Measurements from ENCODE around the gene SOCS4. TPM values are rescaled to one million over a fixed set of nuclear protein-coding genes. Genes with fewer than 3 reads are reported as not detected.
"Not testable (repeated sequence)": the region's sequence is repeated elsewhere in the genome, so short reads cannot be mapped to it uniquely, and the experiment has no call there.

SOCS4 gene
- total RNA-seq, 1 donor from 2014 or later, result 18.1 TPM

DNA sequence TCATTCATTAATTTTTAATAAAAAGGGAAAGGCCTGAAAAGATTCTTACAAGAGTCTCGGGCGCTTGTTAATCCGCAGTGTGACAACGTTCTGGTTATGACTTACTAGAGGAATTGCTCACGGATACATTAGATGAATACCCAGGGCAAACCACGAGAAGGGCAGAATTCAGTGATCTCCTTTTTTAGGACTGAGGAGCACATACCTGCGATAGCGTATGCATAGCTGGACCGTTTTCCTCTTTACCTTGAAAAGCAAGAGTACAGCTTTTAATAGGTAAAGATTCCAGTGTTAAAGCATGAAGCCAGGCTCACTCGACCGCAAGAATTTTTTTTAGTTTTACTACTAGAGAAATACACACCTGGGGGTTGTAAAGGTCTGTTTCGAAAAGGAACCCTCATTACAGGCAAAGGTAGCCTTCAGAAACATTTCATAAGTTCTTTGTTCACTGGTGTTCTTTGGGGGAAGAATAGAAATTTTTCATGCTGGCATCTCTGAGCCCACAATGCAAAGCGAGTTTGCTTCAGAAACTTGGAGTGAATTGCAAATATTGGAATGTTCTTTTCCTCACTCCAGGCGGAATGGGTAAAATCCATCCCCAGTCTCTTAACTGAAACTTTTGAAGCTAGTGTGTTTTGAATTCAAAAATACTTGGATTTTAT lies 25.4 kb downstream of the SOCS4 start:
- no peak for DNase-seq (ENCODE audit: low read depth, low spot score)

DNA sequence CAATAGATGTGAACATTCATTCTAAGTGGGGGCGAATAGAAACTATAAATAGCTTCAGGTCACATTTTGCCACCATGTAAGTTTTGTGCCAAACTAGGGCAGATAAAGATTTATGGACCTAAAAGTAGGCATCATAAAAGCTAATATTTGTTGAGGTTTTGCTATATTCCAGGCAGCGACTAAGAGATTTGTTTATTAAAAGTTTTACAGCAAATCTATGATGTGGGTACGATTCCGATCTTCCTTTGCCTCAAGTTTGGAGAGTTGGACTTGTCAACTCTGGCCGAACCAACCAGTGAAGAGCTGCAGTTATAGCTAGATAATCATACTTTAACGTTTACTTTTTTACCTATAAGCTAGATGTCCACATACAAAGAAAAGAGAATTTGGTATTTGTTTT lies 26.0 kb downstream of the SOCS4 start:
- no peak for DNase-seq (ENCODE audit: low read depth, low spot score)

DNA sequence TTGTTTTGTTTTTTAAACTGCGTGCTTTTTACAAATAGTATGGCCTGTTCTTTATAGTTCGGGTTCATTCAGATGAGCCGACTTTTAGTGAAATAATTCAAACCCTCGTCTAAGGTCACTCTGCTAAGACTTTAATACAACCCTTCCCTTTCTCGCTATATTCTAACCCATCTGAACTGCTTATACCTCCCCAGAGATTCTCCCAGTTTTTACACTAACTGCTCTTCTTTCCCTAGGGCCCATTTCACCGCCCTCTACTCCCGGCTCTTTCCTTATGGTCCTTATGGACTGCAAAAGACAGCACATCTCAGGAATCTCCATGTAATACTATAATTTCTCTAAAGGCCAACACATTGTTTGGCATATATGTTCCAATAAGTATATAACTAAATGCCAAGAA lies 26.5 kb downstream of the SOCS4 start:
- no peak for DNase-seq (ENCODE audit: low read depth, low spot score)

DNA sequence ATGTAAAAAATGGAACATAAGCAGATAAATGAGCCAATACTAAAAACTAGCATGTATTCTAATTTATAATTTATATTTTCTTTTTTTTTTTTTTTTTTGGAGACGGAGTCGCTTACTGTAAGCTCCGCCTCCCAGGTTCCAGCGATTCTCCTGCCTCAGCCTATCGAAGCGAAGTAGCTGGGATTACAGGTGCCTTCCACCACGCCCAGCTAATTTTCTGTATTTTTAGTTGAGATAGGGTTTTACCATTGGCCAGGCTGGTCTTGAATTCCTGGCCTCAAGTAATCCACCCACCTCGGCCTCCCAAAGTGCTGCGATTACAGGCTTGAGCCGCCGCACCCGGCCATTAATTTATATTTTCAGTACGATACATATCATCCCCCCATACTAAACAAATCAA lies 27.1 kb downstream of the SOCS4 start:
- no peak for DNase-seq (ENCODE audit: low read depth, low spot score)

DNA sequence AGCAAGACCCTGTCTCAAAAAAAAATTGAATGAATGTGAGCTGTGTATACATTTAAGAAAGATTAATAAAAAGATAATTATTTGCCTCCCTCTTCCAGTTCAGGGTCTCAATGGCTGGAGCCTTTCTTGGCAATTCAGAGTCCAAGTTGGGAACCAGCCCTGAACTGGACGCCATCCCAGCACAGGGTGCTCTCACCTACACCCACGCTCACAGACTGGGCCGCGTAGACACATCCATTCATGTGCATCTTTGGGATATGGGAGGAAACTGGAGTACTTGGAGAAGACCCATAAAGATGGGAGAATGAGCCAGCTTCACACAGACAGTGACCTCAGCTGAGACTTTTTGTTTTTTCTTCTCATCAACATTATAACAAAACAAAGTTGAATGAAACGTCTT lies 30.9 kb downstream of the SOCS4 start:
- DNase-seq (ENCODE audit: low read depth, low spot score), result no peak

GRCh38 chr14:55059333-55059732 lies 32.3 kb downstream of the SOCS4 start:
- DNase-seq (ENCODE audit: low read depth, low spot score), result no peak

- DNase-seq (ENCODE audit: low read depth, low spot score), result no peak
These were observed 35.7 kb downstream of the SOCS4 start for GRCh38 chr14:55062517-55063351.

DNA sequence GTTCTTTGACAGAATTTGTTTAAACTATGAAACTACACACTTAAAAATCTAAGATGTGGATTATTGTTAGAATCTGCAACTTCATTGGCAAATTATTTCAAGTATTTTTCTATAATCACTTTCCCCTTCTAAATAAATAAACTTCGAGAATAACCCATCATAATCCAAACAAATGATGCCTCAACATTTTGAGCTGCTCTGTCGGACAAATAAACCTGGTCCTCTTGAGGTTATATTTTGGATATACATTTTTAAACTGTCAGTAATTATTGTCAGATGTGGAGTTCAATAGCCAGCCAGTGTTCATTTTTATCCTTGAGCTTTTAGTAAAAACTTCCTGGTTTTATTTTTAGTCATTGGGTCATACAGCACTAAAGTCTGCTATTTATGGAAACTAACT lies 37.9 kb downstream of the SOCS4 start:
- DNase-seq (ENCODE audit: low read depth, low spot score), result not testable (repeated sequence)

GRCh38 chr14:55065411-55065810 lies 38.4 kb downstream of the SOCS4 start:
- DNase-seq (ENCODE audit: low read depth, low spot score), result no peak

DNA sequence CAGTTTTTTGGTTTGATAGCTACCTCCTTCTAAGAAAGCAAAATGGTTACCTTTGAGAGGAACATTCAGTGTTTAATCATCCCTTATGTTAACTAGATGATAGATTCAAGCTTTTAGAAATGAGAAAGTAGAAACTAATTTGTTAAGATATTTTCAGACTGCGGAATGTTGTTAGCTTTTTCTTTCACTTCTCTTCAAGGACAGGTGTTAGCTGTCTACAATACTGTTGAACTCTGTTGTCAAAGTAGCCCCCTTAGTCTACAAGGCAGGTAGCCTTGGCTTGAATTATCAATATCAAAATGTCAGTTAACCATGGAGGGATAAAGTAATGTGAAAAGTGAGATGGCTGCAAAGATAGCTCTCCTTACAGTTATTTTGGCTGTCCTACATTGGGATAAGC lies 39.2 kb downstream of the SOCS4 start:
- no peak for DNase-seq (ENCODE audit: low read depth, low spot score)

GRCh38 chr14:55070981-55071411 lies 44.0 kb downstream of the SOCS4 start:
- no peak for DNase-seq (ENCODE audit: low read depth, low spot score)

DNA sequence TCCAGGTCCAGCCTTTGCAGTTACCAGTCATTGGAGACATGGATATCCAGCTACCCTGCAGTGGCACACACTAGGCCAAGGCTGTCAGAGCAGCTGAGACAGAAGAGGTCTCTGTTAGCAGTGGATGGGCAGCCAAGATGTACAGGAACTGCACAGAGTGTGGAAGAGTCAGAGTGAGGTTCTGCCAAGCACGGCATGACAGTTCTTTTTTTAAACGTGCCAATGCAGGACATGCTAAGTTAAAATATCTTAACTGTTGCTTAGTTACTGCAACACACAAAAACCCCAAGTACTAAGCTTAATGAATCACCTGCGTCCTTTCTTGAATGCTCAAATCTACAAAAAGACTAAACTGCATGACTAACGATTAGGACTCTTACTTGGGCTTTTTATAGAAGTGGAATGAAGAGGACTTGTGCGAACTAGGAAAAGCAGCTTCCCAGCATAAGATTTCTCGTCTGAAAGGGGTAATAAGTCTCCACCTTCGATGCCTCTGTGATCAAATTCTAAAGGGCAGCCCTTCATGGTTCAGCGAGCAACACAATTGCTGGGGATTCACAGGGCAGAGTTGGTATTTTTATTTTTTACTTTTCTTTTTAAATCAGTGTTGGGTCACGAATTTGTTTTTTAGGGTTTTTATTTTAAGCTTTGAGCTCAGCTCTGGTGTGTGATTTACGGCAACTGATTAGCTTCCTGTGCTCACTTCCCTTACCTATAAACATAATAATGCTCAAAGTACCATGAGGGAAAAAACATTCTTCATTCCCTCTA lies 45.0 kb downstream of the SOCS4 start:
- peak; percentile 33 for DNase-seq (ENCODE audit: low read depth, low spot score)

GRCh38 chr14:55073856-55074255 lies 46.8 kb downstream of the SOCS4 start:
- no peak for DNase-seq (ENCODE audit: low read depth, low spot score)

DNA sequence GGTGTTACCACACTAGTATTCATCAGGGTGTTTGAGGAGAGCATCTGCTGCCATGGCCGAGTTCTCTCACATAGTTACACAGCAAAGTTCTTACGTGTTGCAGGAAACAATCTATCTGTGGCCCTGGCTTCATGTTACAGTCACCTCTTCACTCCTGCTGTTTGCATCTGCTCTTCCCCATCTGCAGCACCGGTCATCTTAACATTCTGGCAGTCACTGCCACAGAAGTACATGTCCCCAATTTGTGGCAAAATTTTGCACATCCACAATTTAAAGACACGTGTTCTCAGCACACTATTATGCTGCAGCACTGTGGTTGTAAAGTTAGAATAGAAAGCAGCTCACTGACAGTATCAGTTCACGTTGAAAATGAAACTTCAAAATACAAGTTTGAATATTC lies 47.6 kb downstream of the SOCS4 start:
- no peak for DNase-seq (ENCODE audit: low read depth, low spot score)

GRCh38 chr14:55075628-55076175 lies 48.7 kb downstream of the SOCS4 start:
- no peak for DNase-seq (ENCODE audit: low read depth, low spot score)

DNA sequence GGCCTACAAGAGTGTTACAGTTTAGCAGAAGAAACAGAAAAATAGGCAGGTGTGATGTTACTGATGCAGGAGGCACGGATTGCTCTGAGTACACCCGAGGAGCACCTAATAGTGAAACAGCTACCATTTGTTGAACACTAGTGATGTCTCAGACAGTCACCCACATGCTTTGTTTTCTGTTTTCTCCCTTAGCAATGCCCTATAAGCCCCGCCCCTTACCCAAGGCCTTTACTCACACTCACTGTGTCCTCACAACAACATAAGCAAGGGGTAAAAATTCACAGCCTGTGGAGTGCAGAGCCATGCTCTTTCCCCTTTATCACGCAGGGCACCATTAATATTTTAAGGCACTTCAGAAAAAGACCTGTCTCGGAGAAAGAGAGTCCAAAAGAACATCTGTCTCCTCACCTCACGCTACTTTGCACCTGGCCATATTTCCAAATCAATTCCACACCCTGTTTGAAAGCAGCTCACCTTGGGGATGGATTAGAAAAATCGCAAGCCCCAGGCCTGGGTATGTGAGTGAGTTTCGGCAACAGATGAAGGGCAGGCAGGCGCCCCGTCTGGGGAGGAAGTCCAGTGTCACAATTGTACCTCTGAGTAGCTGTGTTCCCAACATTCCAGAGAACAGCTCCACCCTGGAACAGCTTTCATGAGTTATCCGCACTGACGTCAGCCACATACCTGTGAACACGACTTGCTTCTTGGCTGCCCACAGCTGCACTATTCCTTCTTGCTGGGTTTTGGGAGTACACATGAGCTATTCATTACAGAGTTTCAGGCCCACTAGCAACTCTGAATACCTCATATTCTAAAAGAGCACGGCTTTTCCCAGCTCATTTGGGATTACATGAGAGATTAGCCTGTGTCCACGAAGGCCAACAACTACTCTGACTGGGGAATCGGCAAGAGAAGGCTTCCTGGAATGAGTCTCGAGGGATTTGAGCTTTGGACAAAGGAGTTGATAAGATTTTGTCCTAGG lies 50.4 kb downstream of the SOCS4 start:
- DNase-seq (ENCODE audit: low read depth, low spot score), result no peak

DNA sequence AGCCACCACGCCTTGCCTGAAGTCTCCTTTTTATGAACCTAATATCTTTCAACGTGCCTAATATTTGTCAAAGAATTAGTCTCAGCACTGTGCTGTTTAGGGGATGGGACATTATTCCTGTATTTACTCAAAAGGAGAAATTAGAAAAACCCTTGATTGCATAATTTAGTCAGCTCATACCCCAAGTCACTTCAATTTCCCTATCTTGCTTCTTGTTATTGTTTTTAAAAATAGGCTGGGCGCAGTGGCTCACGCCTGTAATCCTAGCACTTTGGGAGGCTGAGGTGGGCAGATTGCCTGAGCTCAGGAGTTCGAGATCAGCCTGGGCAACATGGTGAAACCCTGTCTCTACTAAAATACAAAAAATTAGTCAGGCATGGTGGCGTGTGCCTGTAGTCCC lies 52.9 kb downstream of the SOCS4 start:
- DNase-seq (ENCODE audit: low read depth, low spot score), result not testable (repeated sequence)

DNA sequence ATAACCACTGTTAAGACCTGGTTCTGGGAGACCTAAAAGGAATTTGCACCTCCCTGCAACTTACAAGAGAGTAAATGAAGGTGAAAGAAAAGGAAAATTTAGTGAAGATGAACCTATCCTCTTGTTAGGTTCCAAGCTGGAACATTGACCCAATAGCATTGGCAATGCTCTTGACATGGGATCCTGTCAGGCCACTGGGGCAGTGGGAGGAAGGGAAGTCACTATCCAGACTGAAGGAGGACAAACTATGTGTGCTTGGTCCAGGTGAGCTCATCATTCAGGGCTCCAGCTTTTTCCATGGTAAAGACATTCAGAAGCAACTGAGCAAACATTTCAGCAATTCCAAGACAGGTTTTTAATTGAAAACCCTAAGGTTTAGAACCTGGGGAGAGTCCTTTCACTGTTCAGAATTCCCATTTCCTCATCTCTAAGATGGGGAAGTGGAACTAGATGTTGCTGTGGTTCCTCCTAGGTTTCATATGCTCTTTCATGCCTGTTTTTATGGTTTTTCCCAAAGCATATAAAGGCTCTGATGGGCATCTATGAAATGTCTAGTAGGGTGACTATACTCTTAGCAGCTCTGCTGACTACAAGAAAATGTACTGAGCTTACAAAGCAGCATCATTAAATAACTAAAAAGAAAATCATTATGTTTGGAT lies 57.5 kb downstream of the SOCS4 start:
- no peak for DNase-seq (ENCODE audit: low read depth, low spot score)

DNA sequence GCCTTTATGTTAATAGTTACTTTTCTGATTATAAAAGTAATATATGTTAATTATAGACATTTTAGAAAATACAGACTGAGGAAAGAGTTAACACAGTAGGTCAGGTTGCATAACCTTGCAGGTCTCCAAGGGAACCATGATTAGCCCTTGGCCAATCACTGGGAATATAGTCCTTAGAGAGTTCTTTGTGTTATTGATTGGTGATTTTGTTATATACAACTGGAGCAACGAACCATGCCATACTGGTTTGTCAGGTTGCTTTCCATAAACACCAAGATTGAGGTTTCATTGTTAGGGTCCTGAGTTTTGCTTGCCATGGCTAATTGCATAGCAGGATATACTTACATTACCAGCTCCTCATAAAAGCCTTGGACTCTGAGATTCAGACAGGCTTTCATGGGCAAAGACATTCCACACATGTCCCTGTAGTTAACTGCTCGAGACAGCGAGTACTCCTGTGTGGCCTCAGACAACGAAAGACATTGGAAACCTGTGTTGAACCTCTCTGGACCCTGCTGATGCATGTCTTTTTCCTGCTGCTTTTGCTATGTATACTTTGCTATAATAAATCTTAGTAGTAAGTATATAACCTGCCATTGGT lies 58.1 kb downstream of the SOCS4 start:
- DNase-seq (ENCODE audit: low read depth, low spot score), result no peak

DNA sequence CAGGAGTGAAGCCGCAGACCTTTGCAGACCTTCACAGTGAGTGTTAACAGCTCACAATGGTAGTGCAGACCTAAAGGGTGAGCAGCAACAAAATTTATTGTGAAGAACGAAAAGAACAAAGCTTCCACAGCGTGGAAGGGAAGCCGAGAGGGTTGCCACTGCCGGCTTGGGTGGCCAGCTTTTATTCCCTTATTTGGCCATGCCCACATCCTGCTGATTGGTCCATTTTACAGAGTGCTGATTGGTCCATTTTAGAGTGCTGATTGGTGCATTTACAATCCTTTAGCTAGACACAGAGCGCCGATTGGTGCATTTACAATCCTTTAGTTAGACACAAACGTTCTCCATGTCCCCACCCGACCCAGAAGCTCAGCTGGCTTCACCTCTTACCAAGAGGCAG lies 59.9 kb downstream of the SOCS4 start:
- no peak for DNase-seq (ENCODE audit: low read depth, low spot score)
